Measurements from ENCODE around the gene SLC39A3.
"Not testable (repeated sequence)": the region's sequence is repeated elsewhere in the genome, so short reads cannot be mapped to it uniquely, and the experiment has no call there.

Gene SLC39A3

GRCh38 chr19:2721570-2722540, 18.0 kb downstream of the SLC39A3 start:
- DNase-seq: no peak

- peak; percentile 52 for DNase-seq
Measured at GRCh38 chr19:2720777-2721569, 18.8 kb downstream of the SLC39A3 start, which contains the start of gene DIRAS1. TSS of gene DIRAS1 (minus strand) at chr19:2721372. CDS start at chr19:2717806, 3,566 bp downstream.

- DNase-seq: no peak
Measured at GRCh38 chr19:2719920-2720776, 19.7 kb downstream of the SLC39A3 start.

- no peak for DNase-seq
Measured at GRCh38 chr19:2719232-2719735, 20.5 kb downstream of the SLC39A3 start.

- no peak for DNase-seq
Measured at GRCh38 chr19:2717638-2718541, 21.9 kb downstream of the SLC39A3 start.

GRCh38 chr19:2716722-2717637, 22.8 kb downstream of the SLC39A3 start:
- DNase-seq: no peak

GRCh38 chr19:2716275-2716650, 23.6 kb downstream of the SLC39A3 start:
- DNase-seq: no peak

GRCh38 chr19:2715470-2716274, 24.1 kb downstream of the SLC39A3 start:
- DNase-seq: no peak

GRCh38 chr19:2714531-2715269, 25.1 kb downstream of the SLC39A3 start:
- DNase-seq: no peak

GRCh38 chr19:2714102-2714501, 25.7 kb downstream of the SLC39A3 start:
- not testable (repeated sequence) for DNase-seq

GRCh38 chr19:2713170-2713569, 26.6 kb downstream of the SLC39A3 start:
- not testable (repeated sequence) for DNase-seq

- no peak for DNase-seq
Measured at GRCh38 chr19:2711875-2712205, 28.0 kb downstream of the SLC39A3 start.

GRCh38 chr19:2711172-2711874, 28.5 kb downstream of the SLC39A3 start:
- DNase-seq: no peak

- DNase-seq: no peak
Measured at GRCh38 chr19:2706251-2706650, 33.6 kb downstream of the SLC39A3 start.

GRCh38 chr19:2703691-2704216, 36.1 kb downstream of the SLC39A3 start:
- peak; percentile 53 for DNase-seq

- DNase-seq: no peak
Measured at GRCh38 chr19:2703077-2703437, 36.8 kb downstream of the SLC39A3 start.

GRCh38 chr19:2702170-2703076, 37.4 kb downstream of the SLC39A3 start, which contains the start of gene GNG7:
TSS of gene GNG7 (minus strand) at chr19:2702694. CDS start at chr19:2520688, 182,006 bp downstream.
- peak; percentile 96 for DNase-seq
